Measurements from ENCODE around the gene TOB1.
"Not testable (repeated sequence)": the region's sequence is repeated elsewhere in the genome, so short reads cannot be mapped to it uniquely, and the experiment has no call there.

Gene TOB1

GRCh38 chr17:50868140-50868438 lies 1.9 kb upstream of the TOB1 start:
- DNase-seq, result no peak

- peak; percentile 82 for DNase-seq
Observed at GRCh38 chr17:50867363-50868139, 1.4 kb upstream of the TOB1 start.

- peak; percentile 44 for DNase-seq
Observed at GRCh38 chr17:50866950-50867362, 802 bp upstream of the TOB1 start.

- DNase-seq, result no peak
Observed at GRCh38 chr17:50865868-50866260, 290 bp downstream of the TOB1 start.

- peak; percentile 37 for DNase-seq
Observed at GRCh38 chr17:50865060-50865867, 890 bp downstream of the TOB1 start.

GRCh38 chr17:50864747-50865059 lies 1.5 kb downstream of the TOB1 start:
- DNase-seq, result no peak

- DNase-seq, result no peak
Observed at GRCh38 chr17:50863931-50864330, 2.2 kb downstream of the TOB1 start.

GRCh38 chr17:50863221-50863843 lies 2.8 kb downstream of the TOB1 start:
- DNase-seq, result no peak

- peak; percentile 17 for DNase-seq
Observed at GRCh38 chr17:50861822-50862528, 4.2 kb downstream of the TOB1 start.

GRCh38 chr17:50861334-50861676 lies 4.8 kb downstream of the TOB1 start:
- no peak for DNase-seq

GRCh38 chr17:50859727-50860126 lies 6.4 kb downstream of the TOB1 start:
- not testable (repeated sequence) for DNase-seq

GRCh38 chr17:50858486-50859225 lies 7.5 kb downstream of the TOB1 start:
- DNase-seq, result no peak

GRCh38 chr17:50856431-50856830 lies 9.7 kb downstream of the TOB1 start:
- DNase-seq, result no peak

GRCh38 chr17:50855708-50856330 lies 10.3 kb downstream of the TOB1 start:
- DNase-seq, result no peak

- no peak for DNase-seq
Observed at GRCh38 chr17:50853781-50854180, 12.4 kb downstream of the TOB1 start.

GRCh38 chr17:50853015-50853615 lies 13.0 kb downstream of the TOB1 start:
- DNase-seq, result no peak

GRCh38 chr17:50850640-50851039 lies 15.5 kb downstream of the TOB1 start:
- no peak for DNase-seq

GRCh38 chr17:50848711-50849110 lies 17.4 kb downstream of the TOB1 start:
- DNase-seq, result no peak

- DNase-seq, result no peak
Observed at GRCh38 chr17:50848039-50848438, 18.1 kb downstream of the TOB1 start.

- DNase-seq, result no peak
Observed at GRCh38 chr17:50847566-50847965, 18.6 kb downstream of the TOB1 start.
